Vagina (tissue), 2 donors: ENCODE data around the gene CENPW.

Source experiments
- POLR2A ChIP-seq, 2 donors: fragments of 450-650 bp; IDR thresholded peaks; one replicate each; pipeline ENCODE4 v1.6.1; 2017; ENCODE audit warnings: antibody characterized with exemption in 2 of 2, mild to moderate bottlenecking in 2 of 2, moderate library complexity in 2 of 2
- POLR2AphosphoS5 ChIP-seq, 2 donors: sonication (generic); formaldehyde crosslinking; IDR thresholded peaks; one replicate each; pipeline ENCODE4 v1.9.0; 2017; ENCODE audit warnings: antibody characterized with exemption in 2 of 2, mild to moderate bottlenecking in 2 of 2, low read depth in 1 of 2; ENCODE audit not compliant: insufficient read depth in 1 of 2

GRCh38 chr6:126302191-126302590, 37.7 kb upstream of the CENPW start:
- TF ChIP-seq POLR2AphosphoS5 (IDR thresholded peaks at IDR 0.05; ENCODE audit: insufficient read depth in 1 of 2, low read depth in 1 of 2): no peak
- no peak for TF ChIP-seq POLR2A (IDR thresholded peaks at IDR 0.05)
